Measurements from ENCODE around the gene STK38.

Gene STK38

DNA sequence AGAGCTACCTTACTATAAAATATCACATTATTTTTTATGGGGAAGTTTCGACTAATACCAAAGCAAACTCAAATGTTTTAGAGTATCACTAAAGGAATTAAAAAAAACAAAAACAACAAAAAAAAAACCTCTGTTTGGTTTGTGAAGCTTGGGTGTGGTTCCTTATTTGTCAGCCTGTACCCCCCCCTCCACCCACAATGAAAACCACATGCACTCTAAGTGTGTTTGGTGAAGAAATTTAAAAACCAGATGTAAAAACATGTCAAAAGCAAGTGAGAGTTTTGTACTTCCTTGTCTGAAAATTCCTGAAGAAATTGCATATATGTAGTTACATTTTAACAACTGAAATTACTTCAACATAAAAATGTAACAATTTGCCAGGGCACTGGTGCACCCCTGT, 3.1 kb downstream of the STK38 start:
- H3K36me3 ChIP-seq (ENCODE audit: control insufficient read depth, insufficient read depth, low read length), result peaks cover 24% of the 10 kb centered on the region

GRCh38 chr6:36542041-36542440, 5.2 kb downstream of the STK38 start:
- H3K36me3 ChIP-seq (ENCODE audit: control insufficient read depth, insufficient read depth, low read length), result peaks cover 40% of the 10 kb centered on the region
- no peaks in the 10 kb centered on the region for H3K9me3 ChIP-seq (ENCODE audit: control insufficient read depth, insufficient read depth, low read depth, low read length)
- H3K27ac ChIP-seq (ENCODE audit: low read depth, low read length), result no peak overlapping the region
- H3K9ac ChIP-seq (ENCODE audit: low read length), result no peak overlapping the region
- H3K4me1 ChIP-seq (ENCODE audit: control insufficient read depth, insufficient read depth, low read length), result peaks cover 5% of the 10 kb centered on the region
- H3K27me3 ChIP-seq (ENCODE audit: control insufficient read depth, insufficient read depth, low read length), result no peaks in the 10 kb centered on the region
- H3K4me3 ChIP-seq (ENCODE audit: low read depth, low read length), result no peak overlapping the region

More for the DNA sequence above, 3.1 kb downstream of the STK38 start:
- no peaks in the 10 kb centered on the region for H3K9me3 ChIP-seq (ENCODE audit: control insufficient read depth, insufficient read depth, low read depth, low read length)
- H3K27ac ChIP-seq (ENCODE audit: low read depth, low read length), result no peak overlapping the region
- no peak overlapping the region for H3K9ac ChIP-seq (ENCODE audit: low read length)
- peaks cover 12% of the 10 kb centered on the region for H3K4me1 ChIP-seq (ENCODE audit: control insufficient read depth, insufficient read depth, low read length)
- no peak overlapping the region for H3K4me3 ChIP-seq (ENCODE audit: low read depth, low read length)
- no peaks in the 10 kb centered on the region for H3K27me3 ChIP-seq (ENCODE audit: control insufficient read depth, insufficient read depth, low read length)

GRCh38 chr6:36539814-36540568, 7.3 kb downstream of the STK38 start:
- Histone ChIP-seq H3K27me3 (ENCODE audit: control insufficient read depth, insufficient read depth, low read length) (no peaks in the 10 kb centered on the region), H3K9me3 (ENCODE audit: control insufficient read depth, insufficient read depth, low read depth, low read length) (no peaks in the 10 kb centered on the region), H3K4me1 (ENCODE audit: control insufficient read depth, insufficient read depth, low read length) (no peaks in the 10 kb centered on the region), H3K9ac (ENCODE audit: low read length) (no peak overlapping the region), H3K27ac (ENCODE audit: low read depth, low read length) (no peak overlapping the region), H3K36me3 (ENCODE audit: control insufficient read depth, insufficient read depth, low read length) (peaks cover 43% of the 10 kb centered on the region), H3K4me3 (ENCODE audit: low read depth, low read length) (no peak overlapping the region)

DNA sequence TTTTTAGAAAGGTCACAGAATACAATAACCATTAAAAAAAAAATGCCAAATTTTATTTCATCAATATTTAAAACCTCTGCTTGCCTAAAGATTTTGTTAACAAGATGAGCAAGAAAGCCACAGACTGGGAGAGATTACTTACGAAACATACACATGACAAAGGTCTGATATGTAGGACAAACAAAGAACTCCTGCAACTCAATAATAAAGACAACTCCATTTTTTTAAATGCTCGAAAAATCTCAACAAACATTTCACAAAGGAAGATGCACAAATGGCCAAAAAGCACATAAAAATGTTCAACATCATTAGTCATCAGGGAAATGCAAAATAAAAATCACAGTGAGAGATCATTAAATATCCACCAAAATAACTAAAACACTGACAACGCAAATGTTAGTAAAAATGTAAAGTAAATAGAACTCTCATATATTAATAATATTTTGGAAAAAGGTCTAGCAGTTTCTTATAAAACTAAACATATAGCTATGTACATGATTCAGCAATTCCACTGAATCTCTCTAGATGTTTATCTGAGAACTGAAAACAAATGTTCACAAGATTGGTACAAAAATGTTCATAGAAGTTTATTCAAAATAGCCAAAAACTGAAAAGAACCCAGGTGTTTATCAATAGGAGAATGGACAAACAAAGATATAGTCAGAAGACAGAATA, 10.3 kb downstream of the STK38 start:
- H3K4me3 ChIP-seq (ENCODE audit: low read depth, low read length), result no peak overlapping the region
- peaks cover 41% of the 10 kb centered on the region for H3K36me3 ChIP-seq (ENCODE audit: control insufficient read depth, insufficient read depth, low read length)
- H3K9me3 ChIP-seq (ENCODE audit: control insufficient read depth, insufficient read depth, low read depth, low read length), result no peaks in the 10 kb centered on the region
- H3K27me3 ChIP-seq (ENCODE audit: control insufficient read depth, insufficient read depth, low read length), result no peaks in the 10 kb centered on the region
- H3K27ac ChIP-seq (ENCODE audit: low read depth, low read length), result no peak overlapping the region
- no peaks in the 10 kb centered on the region for H3K4me1 ChIP-seq (ENCODE audit: control insufficient read depth, insufficient read depth, low read length)
- no peak overlapping the region for H3K9ac ChIP-seq (ENCODE audit: low read length)

DNA sequence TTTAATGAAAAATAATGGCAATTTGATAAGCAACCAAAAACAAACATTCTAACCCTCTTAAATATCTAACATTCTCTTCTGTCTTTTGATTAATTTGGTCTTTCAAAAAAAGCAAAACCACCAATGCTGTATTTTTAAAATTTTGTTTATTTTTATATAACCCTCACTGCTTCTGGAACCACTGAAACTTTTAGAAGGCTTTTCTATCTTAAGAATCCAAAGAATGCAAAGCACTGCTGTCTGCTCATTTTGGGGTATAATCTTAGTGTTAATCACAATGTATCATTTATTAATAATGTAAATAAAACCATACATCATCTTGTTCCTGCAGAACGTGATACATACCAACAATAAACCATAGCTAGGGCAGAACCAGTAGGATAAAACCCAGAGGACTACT, 14.0 kb downstream of the STK38 start:
- no peaks in the 10 kb centered on the region for H3K9me3 ChIP-seq (ENCODE audit: control insufficient read depth, insufficient read depth, low read depth, low read length)
- H3K9ac ChIP-seq (ENCODE audit: low read length), result no peak overlapping the region
- no peaks in the 10 kb centered on the region for H3K27me3 ChIP-seq (ENCODE audit: control insufficient read depth, insufficient read depth, low read length)
- no peak overlapping the region for H3K27ac ChIP-seq (ENCODE audit: low read depth, low read length)
- H3K4me3 ChIP-seq (ENCODE audit: low read depth, low read length), result no peak overlapping the region
- no peaks in the 10 kb centered on the region for H3K4me1 ChIP-seq (ENCODE audit: control insufficient read depth, insufficient read depth, low read length)
- H3K36me3 ChIP-seq (ENCODE audit: control insufficient read depth, insufficient read depth, low read length), result peaks cover 19% of the 10 kb centered on the region

DNA sequence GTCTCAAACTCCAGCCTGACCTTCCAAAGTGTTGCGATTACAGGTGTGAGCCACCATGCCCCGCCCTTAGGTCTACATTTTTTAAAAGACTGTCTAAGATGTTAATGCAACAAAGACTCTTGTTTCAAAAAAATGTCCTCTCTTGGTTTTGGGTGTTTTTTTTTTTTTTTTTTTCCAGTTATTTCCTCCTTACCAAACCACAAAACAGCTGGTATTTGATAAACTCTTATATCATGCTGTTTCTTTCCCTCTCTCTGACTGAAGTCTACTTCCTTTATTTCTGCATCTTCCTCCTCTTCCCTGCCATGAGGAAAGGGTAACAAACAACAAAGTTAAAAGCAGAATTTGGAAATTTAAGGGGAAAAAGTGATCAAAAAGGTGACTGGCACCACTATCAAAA, 21.2 kb downstream of the STK38 start:
- no peaks in the 10 kb centered on the region for H3K27me3 ChIP-seq (ENCODE audit: control insufficient read depth, insufficient read depth, low read length)
- H3K27ac ChIP-seq (ENCODE audit: low read depth, low read length), result no peak overlapping the region
- H3K4me1 ChIP-seq (ENCODE audit: control insufficient read depth, insufficient read depth, low read length), result no peaks in the 10 kb centered on the region
- no peaks in the 10 kb centered on the region for H3K9me3 ChIP-seq (ENCODE audit: control insufficient read depth, insufficient read depth, low read depth, low read length)
- H3K4me3 ChIP-seq (ENCODE audit: low read depth, low read length), result no peak overlapping the region
- H3K36me3 ChIP-seq (ENCODE audit: control insufficient read depth, insufficient read depth, low read length), result peaks cover 37% of the 10 kb centered on the region
- H3K9ac ChIP-seq (ENCODE audit: low read length), result no peak overlapping the region

- H3K36me3 ChIP-seq (ENCODE audit: control insufficient read depth, insufficient read depth, low read length), result peaks cover 43% of the 10 kb centered on the region
- no peaks in the 10 kb centered on the region for H3K4me1 ChIP-seq (ENCODE audit: control insufficient read depth, insufficient read depth, low read length)
- no peaks in the 10 kb centered on the region for H3K27me3 ChIP-seq (ENCODE audit: control insufficient read depth, insufficient read depth, low read length)
- no peak overlapping the region for H3K9ac ChIP-seq (ENCODE audit: low read length)
- no peak overlapping the region for H3K27ac ChIP-seq (ENCODE audit: low read depth, low read length)
- no peak overlapping the region for H3K4me3 ChIP-seq (ENCODE audit: low read depth, low read length)
- H3K9me3 ChIP-seq (ENCODE audit: control insufficient read depth, insufficient read depth, low read depth, low read length), result no peaks in the 10 kb centered on the region
These were observed 21.9 kb downstream of the STK38 start for GRCh38 chr6:36525346-36525745.

DNA sequence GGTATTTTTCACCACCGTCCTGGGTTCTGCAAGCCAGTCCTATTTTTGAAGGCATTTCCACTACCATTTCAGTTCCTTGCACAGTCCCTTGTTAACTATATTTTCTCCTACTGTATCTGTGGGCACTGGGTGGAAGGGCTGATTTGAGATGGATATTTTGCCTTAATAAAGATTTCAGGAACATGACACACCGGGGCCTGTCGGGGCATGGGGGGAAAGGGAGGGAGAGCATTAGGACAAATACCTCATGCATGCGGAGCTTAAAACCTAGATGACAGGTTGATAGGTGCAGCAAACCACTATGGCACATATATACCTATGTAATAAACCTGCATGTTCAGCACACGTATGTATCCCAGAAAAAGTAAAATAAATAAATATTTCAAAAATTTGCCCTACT, 22.4 kb downstream of the STK38 start:
- H3K27me3 ChIP-seq (ENCODE audit: control insufficient read depth, insufficient read depth, low read length), result no peaks in the 10 kb centered on the region
- H3K9me3 ChIP-seq (ENCODE audit: control insufficient read depth, insufficient read depth, low read depth, low read length), result no peaks in the 10 kb centered on the region
- peaks cover 48% of the 10 kb centered on the region for H3K36me3 ChIP-seq (ENCODE audit: control insufficient read depth, insufficient read depth, low read length)
- H3K4me1 ChIP-seq (ENCODE audit: control insufficient read depth, insufficient read depth, low read length), result no peaks in the 10 kb centered on the region
- H3K4me3 ChIP-seq (ENCODE audit: low read depth, low read length), result no peak overlapping the region
- no peak overlapping the region for H3K27ac ChIP-seq (ENCODE audit: low read depth, low read length)
- H3K9ac ChIP-seq (ENCODE audit: low read length), result no peak overlapping the region

GRCh38 chr6:36523936-36524499, 23.3 kb downstream of the STK38 start:
- no peaks in the 10 kb centered on the region for H3K9me3 ChIP-seq (ENCODE audit: control insufficient read depth, insufficient read depth, low read depth, low read length)
- no peaks in the 10 kb centered on the region for H3K4me1 ChIP-seq (ENCODE audit: control insufficient read depth, insufficient read depth, low read length)
- peaks cover 55% of the 10 kb centered on the region for H3K36me3 ChIP-seq (ENCODE audit: control insufficient read depth, insufficient read depth, low read length)
- no peak overlapping the region for H3K4me3 ChIP-seq (ENCODE audit: low read depth, low read length)
- no peaks in the 10 kb centered on the region for H3K27me3 ChIP-seq (ENCODE audit: control insufficient read depth, insufficient read depth, low read length)
- no peak overlapping the region for H3K27ac ChIP-seq (ENCODE audit: low read depth, low read length)
- no peak overlapping the region for H3K9ac ChIP-seq (ENCODE audit: low read length)

- no peaks in the 10 kb centered on the region for H3K4me1 ChIP-seq (ENCODE audit: control insufficient read depth, insufficient read depth, low read length)
- H3K9me3 ChIP-seq (ENCODE audit: control insufficient read depth, insufficient read depth, low read depth, low read length), result no peaks in the 10 kb centered on the region
- no peak overlapping the region for H3K4me3 ChIP-seq (ENCODE audit: low read depth, low read length)
- no peaks in the 10 kb centered on the region for H3K27me3 ChIP-seq (ENCODE audit: control insufficient read depth, insufficient read depth, low read length)
- H3K36me3 ChIP-seq (ENCODE audit: control insufficient read depth, insufficient read depth, low read length), result peaks cover 56% of the 10 kb centered on the region
- no peak overlapping the region for H3K9ac ChIP-seq (ENCODE audit: low read length)
- H3K27ac ChIP-seq (ENCODE audit: low read depth, low read length), result no peak overlapping the region
These were observed 23.8 kb downstream of the STK38 start for GRCh38 chr6:36523451-36523850.

GRCh38 chr6:36519352-36519751, 27.9 kb downstream of the STK38 start:
- Histone ChIP-seq H3K4me3 (ENCODE audit: low read depth, low read length) (no peak overlapping the region), H3K9ac (ENCODE audit: low read length) (no peak overlapping the region), H3K27me3 (ENCODE audit: control insufficient read depth, insufficient read depth, low read length) (no peaks in the 10 kb centered on the region), H3K27ac (ENCODE audit: low read depth, low read length) (no peak overlapping the region), H3K4me1 (ENCODE audit: control insufficient read depth, insufficient read depth, low read length) (no peaks in the 10 kb centered on the region), H3K9me3 (ENCODE audit: control insufficient read depth, insufficient read depth, low read depth, low read length) (no peaks in the 10 kb centered on the region), H3K36me3 (ENCODE audit: control insufficient read depth, insufficient read depth, low read length) (peaks cover 73% of the 10 kb centered on the region)
